GM23248 (cell line): ENCODE results near the gene ARHGEF28. TPM values are rescaled to one million over a fixed set of nuclear protein-coding genes. Genes with fewer than 3 reads are reported as not detected.

Experiments
- DNase-seq: peaks from one replicate; pipeline ENCODE4 v3.0.0-alpha.2; 2015
- H2AFZ ChIP-seq: fragments of 200-600 bp; sonication (generic); 2 replicates; pipeline ENCODE4 v1.6.1; 2016; ENCODE audit warnings: antibody characterized with exemption
- H3F3A ChIP-seq: fragments of 200-600 bp; sonication (generic); 2 replicates; pipeline ENCODE4 v1.6.1; 2016; ENCODE audit warnings: mild to moderate bottlenecking, antibody characterized with exemption, mixed run types; ENCODE audit not compliant: insufficient read depth
- H3K27ac ChIP-seq: fragments of 200-600 bp; sonication (generic); 2 replicates; pipeline ENCODE4 v1.5.1; 2016; ENCODE audit warnings: mild to moderate bottlenecking
- H3K27me3 ChIP-seq: fragments of 200-600 bp; sonication (generic); replicated peaks from 2 replicates; pipeline ENCODE4 v1.6.1; 2016; ENCODE audit warnings: mild to moderate bottlenecking; ENCODE audit not compliant: insufficient read depth
- H3K36me3 ChIP-seq: fragments of 200-600 bp; sonication (generic); 2 replicates; pipeline ENCODE4 v1.6.1; 2016; ENCODE audit warnings: low read depth, mild to moderate bottlenecking
- H3K4me1 ChIP-seq: fragments of 200-600 bp; sonication (generic); 2 replicates; pipeline ENCODE4 v1.6.1; 2016; ENCODE audit warnings: mild to moderate bottlenecking; ENCODE audit not compliant: insufficient read depth
- H3K4me2 ChIP-seq: fragments of 200-600 bp; sonication (generic); one replicate; pipeline ENCODE4 v1.6.1; 2016; ENCODE audit warnings: mild to moderate bottlenecking; ENCODE audit not compliant: unreplicated experiment
- H3K4me3 ChIP-seq: fragments of 200-600 bp; sonication (generic); 2 replicates; pipeline ENCODE4 v1.5.1; 2016; ENCODE audit warnings: mild to moderate bottlenecking
- H3K79me2 ChIP-seq: fragments of 200-600 bp; sonication (generic); 2 replicates; pipeline ENCODE4 v1.6.1; 2016; ENCODE audit warnings: mild to moderate bottlenecking; ENCODE audit not compliant: insufficient read depth
- H3K9ac ChIP-seq: fragments of 200-600 bp; sonication (generic); 2 replicates; pipeline ENCODE4 v1.6.1; 2016; ENCODE audit warnings: mild to moderate bottlenecking
- H3K9me2 ChIP-seq: fragments of 200-600 bp; sonication (generic); 2 replicates; pipeline ENCODE4 v1.6.1; 2016; ENCODE audit warnings: mixed run types, mild to moderate bottlenecking, moderate library complexity; ENCODE audit not compliant: insufficient read depth
- H3K9me3 ChIP-seq: fragments of 200-600 bp; sonication (generic); one replicate; pipeline ENCODE4 v1.6.1; 2017; ENCODE audit warnings: low read depth
- H4K20me1 ChIP-seq: fragments of 200-600 bp; sonication (generic); 2 replicates; pipeline ENCODE4 v1.6.0; 2016; ENCODE audit not compliant: insufficient read depth
- EZH2 ChIP-seq: fragments of 200-600 bp; sonication (generic); IDR thresholded peaks from 2 replicates; pipeline ENCODE4 v1.6.1; 2018; ENCODE audit warnings: antibody characterized with exemption, mild to moderate bottlenecking; ENCODE audit not compliant: insufficient read depth, poor library complexity, severe bottlenecking
- EZH2phosphoT487 ChIP-seq: fragments of 200-600 bp; sonication (generic); IDR thresholded peaks from 2 replicates; pipeline ENCODE4 v1.6.1; 2018; ENCODE audit warnings: antibody characterized with exemption, moderate library complexity, mild to moderate bottlenecking, low read depth; ENCODE audit not compliant: insufficient read depth
- WGBS, 2 experiments: methylation state at CpG; one replicate each; pipeline ENCODE4 v1.1.6; 2015 to 2017; ENCODE audit warnings: low lambda C conversion rate in 2 of 2, low coverage in 1 of 2; ENCODE audit errors: missing lambda C conversion rate in 2 of 2; 5-methylcytosine and 5-hydroxymethylcytosine counted together
- in situ Hi-C: fragments of 300-500 bp; cut with MboI; formaldehyde crosslinking; loops from 2 replicates; pipeline ENCODE4 v1.15.0; 2020
- polyA plus RNA-seq: library from polyadenylated mRNA; unstranded; fragments of >200 nt; fragmentation: Nextera tagmentation; extraction: Ambion mirVana; gene quantifications from 2 replicates; pipeline ENCODE4 v1.2.1, GENCODE V29; 2016
- total RNA-seq: library from RNA; depleted of rRNA; stranded (reverse); fragments of >200 nt; shearing (Covaris generic); gene quantifications from 2 replicates; pipeline ENCODE4 v1.2.3, GENCODE V29; 2014

Gene ARHGEF28
- total and polyA plus RNA-seq, 2 experiments from 2014 or later: 5.0 to 9.6 TPM

DNA sequence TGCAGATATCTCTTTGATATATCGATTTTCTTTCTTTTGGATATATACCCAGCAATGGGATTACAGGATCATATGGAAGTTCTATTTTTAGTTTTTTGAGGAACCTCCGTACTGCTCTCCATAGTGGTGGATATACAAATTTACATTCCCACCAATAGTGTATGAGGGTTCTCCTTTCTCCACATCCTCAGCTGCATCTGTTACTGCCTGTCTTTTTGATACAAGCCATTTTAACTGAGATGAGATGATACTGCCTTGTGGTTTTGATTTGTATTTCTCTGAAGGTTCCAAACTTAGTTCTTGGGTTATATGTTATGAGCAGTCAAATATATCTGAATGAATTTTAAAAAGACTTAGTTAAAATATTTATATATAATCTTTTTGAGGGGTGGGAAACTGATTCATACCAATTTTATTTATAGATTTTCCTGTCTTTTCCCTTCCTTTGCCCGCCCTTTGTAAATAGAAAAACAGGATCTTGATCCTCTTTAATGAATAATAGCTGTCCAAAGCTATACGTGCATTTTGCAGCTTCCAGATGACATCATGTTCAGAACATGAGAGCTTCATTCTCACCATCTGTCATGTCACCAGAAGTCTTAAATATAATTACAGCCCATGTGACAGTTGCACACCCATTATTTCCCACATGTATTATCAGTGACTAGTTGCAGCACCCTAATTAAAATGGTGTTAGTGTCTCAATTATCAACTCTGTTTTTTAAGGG lies 6.2 kb upstream of the ARHGEF28 start:
- H3K27me3 ChIP-seq: no peaks in the 10 kb centered on the region
- no peaks in the 10 kb centered on the region for H3K79me2 ChIP-seq
- no peaks in the 10 kb centered on the region for H3K9me2 ChIP-seq
- peaks cover 6% of the 10 kb centered on the region for H3K4me1 ChIP-seq
- no peak overlapping the region for H2AFZ ChIP-seq
- H3K36me3 ChIP-seq: no peaks in the 10 kb centered on the region
- H3K27ac ChIP-seq: no peak overlapping the region
- TF ChIP-seq EZH2phosphoT487: no peak
- TF ChIP-seq EZH2: no peak
- no peaks in the 10 kb centered on the region for H3K9me3 ChIP-seq
- in situ Hi-C loops: no loop called here
- 37 to 42% methylated on average over 4 of the region's 4 CpGs for WGBS, 2 experiments
- no peaks in the 10 kb centered on the region for H3F3A ChIP-seq
- H3K4me3 ChIP-seq: no peak overlapping the region
- DNase-seq: no peak
- no peak overlapping the region for H3K4me2 ChIP-seq
- H3K9ac ChIP-seq: no peak overlapping the region
- no peaks in the 10 kb centered on the region for H4K20me1 ChIP-seq

DNA sequence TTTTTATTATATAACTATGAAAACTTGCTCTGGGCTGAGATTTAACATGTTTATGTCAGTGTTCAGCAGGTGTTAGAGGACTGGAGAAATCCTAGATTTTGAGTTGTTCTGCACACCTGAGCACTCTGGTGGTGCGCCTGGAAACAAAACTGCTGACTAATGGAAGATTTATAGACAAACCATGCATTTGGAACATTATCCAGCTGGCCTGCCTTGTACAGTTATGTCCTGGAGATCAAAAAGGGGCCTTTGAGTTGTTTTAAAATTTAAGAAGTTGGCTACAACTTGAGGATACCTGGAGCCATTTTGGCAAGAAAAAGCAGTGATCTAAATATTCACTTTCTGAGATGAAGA lies 5.7 kb upstream of the ARHGEF28 start:
- 96 to 100% methylated on average over 1 of the region's 1 CpG for WGBS, 2 experiments

DNA sequence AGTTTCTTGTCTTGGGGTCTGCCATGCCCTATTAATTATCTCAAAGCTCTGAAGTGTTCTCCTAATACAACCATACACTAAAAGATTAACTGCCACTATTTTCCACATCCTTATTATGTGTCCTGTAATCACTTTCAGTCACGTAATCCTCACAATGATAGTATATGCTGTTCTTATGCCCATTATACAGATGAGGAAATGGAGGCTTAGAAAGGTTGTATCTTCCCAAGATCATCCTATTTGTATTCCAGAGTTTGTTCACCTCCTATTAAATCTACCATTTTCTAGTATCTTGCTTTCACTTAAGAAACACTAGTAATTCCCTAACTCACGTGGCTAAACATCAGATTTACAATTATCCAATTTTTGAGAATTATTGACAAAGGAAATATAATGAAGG lies 2.9 kb upstream of the ARHGEF28 start:
- in situ Hi-C loops: no loop called here
- no peak overlapping the region for H2AFZ ChIP-seq
- H4K20me1 ChIP-seq: no peaks in the 10 kb centered on the region
- H3K36me3 ChIP-seq: no peaks in the 10 kb centered on the region
- peaks cover 14% of the 10 kb centered on the region for H3K79me2 ChIP-seq
- no peak for DNase-seq
- no peak overlapping the region for H3K4me2 ChIP-seq
- TF ChIP-seq EZH2phosphoT487 (no peak), EZH2 (no peak)
- no peak overlapping the region for H3K27ac ChIP-seq
- 96 to 98% methylated on average over 2 of the region's 2 CpGs for WGBS, 2 experiments
- no peaks in the 10 kb centered on the region for H3K27me3 ChIP-seq
- H3K9me2 ChIP-seq: no peaks in the 10 kb centered on the region
- no peak overlapping the region for H3K9ac ChIP-seq
- H3K4me3 ChIP-seq: no peak overlapping the region
- 0 out of 2 replicates have a peak, but pooled peaks cover 10% of the 10 kb centered on the region for H3K4me1 ChIP-seq
- no peaks in the 10 kb centered on the region for H3F3A ChIP-seq
- H3K9me3 ChIP-seq: no peaks in the 10 kb centered on the region

More for the DNA sequence above, 5.7 kb upstream of the ARHGEF28 start:
- Histone ChIP-seq H3K9me2 (no peaks in the 10 kb centered on the region), H3K27me3 (no peaks in the 10 kb centered on the region), H3K4me2 (no peak overlapping the region), H3F3A (no peaks in the 10 kb centered on the region), H3K4me1 (peaks cover 10% of the 10 kb centered on the region), H3K79me2 (no peaks in the 10 kb centered on the region), H3K4me3 (no peak overlapping the region), H3K27ac (no peak overlapping the region), H3K9ac (no peak overlapping the region), H2AFZ (no peak overlapping the region), H4K20me1 (no peaks in the 10 kb centered on the region), H3K36me3 (no peaks in the 10 kb centered on the region), H3K9me3 (no peaks in the 10 kb centered on the region)
- in situ Hi-C loops: no loop called here
- DNase-seq: no peak
- TF ChIP-seq EZH2 (no peak), EZH2phosphoT487 (no peak)

DNA sequence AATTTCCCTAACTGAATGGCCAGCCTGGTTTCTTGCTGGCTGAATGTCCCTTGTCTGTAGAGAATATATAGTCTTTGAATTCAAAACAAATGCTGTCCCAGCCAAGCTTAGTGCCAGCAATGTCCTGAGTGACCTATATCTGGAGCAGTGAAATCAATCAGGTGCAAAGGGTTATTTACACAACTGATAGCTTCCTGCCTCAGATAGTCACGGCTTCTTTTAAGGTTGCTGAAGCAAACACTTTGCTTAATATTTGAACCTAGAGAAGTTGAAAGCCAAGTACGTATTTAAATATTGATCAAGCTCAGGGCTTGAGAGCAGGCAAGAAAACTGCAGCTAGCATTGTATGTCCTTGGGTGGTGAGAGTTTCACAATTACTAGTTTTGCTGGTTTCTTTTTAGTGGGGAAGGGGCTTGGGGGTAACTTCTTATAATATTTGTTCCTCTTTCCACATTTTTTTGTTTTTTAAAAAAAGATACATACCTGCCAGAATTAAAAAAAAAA lies 2.0 kb upstream of the ARHGEF28 start:
- no peak overlapping the region for H3K4me3 ChIP-seq
- 83 to 85% methylated on average over 2 of the region's 2 CpGs for WGBS, 2 experiments
- H3K9ac ChIP-seq: no peak overlapping the region
- no peaks in the 10 kb centered on the region for H3K9me2 ChIP-seq
- in situ Hi-C loops: no loop called here
- no peak overlapping the region for H3K27ac ChIP-seq
- H3K36me3 ChIP-seq: no peaks in the 10 kb centered on the region
- no peak overlapping the region for H2AFZ ChIP-seq
- no peak overlapping the region for H3K4me2 ChIP-seq
- H3K4me1 ChIP-seq: 0 out of 2 replicates have a peak, but pooled peaks cover 10% of the 10 kb centered on the region
- TF ChIP-seq EZH2phosphoT487: no peak
- no peak for TF ChIP-seq EZH2
- no peak for DNase-seq
- H3K79me2 ChIP-seq: peaks cover 23% of the 10 kb centered on the region
- H3K9me3 ChIP-seq: no peaks in the 10 kb centered on the region
- H3K27me3 ChIP-seq: no peaks in the 10 kb centered on the region
- H4K20me1 ChIP-seq: no peaks in the 10 kb centered on the region
- H3F3A ChIP-seq: no peaks in the 10 kb centered on the region

DNA sequence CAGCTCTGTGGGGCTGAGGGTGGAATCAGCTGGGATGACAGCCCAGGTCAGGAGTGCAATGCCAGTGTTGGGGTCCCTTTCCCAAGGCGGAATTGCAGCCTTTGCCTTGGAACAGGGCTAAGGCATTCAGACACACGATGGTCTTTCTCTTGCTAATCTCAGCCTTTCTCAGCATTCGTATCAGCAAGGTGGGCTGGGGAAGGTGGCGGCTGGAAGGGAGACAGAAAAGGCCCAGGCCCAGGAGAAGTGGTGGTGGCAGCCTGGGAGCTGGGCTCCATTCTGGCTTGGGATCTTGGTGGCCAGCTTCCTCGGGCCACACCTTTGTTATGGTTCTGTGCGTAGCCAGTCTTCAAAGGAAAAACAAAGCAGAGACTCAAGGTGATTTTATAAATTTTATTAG lies 1.1 kb upstream of the ARHGEF28 start:
- Histone ChIP-seq H3K36me3 (no peaks in the 10 kb centered on the region), H3K9me3 (no peaks in the 10 kb centered on the region), H3K9ac (no peak overlapping the region; the same call in 1 of the 2 replicates), H3K79me2 (peaks cover 31% of the 10 kb centered on the region), H3F3A (no peaks in the 10 kb centered on the region), H3K4me1 (0 out of 2 replicates have a peak, but pooled peaks cover 10% of the 10 kb centered on the region), H3K9me2 (no peaks in the 10 kb centered on the region), H3K4me2 (peak overlapping the region; percentile 81), H3K27me3 (no peaks in the 10 kb centered on the region), H3K27ac (no peak overlapping the region), H2AFZ (peak overlapping the region; percentile 92; the same call in 1 of the 2 replicates), H3K4me3 (no peak overlapping the region; the same call in 1 of the 2 replicates), H4K20me1 (no peaks in the 10 kb centered on the region)
- TF ChIP-seq EZH2: no peak
- TF ChIP-seq EZH2phosphoT487: no peak
- no peak for DNase-seq
- WGBS, 2 experiments: 79 to 93% methylated on average over 6 of the region's 6 CpGs
- in situ Hi-C loops: no loop called here
